Thyroid gland (tissue), 4 donors: ENCODE results near the gene RINT1. TPM values are rescaled to one million over a fixed set of nuclear protein-coding genes. Genes with fewer than 3 reads are reported as not detected.

ENCODE experiments used
- DNase-seq, 2 donors: peaks; one replicate each; pipeline ENCODE4 v3.0.0-alpha.2; 2019
- H3K27ac ChIP-seq, 3 donors: fragments of 200-600 bp; sonication (generic); 1 replicate in 2 of 3; 2 replicates in 1 of 3; pipeline ENCODE4 v1.5.1; 2016 to 2019; ENCODE audit warnings: mild to moderate bottlenecking in 1 of 3, moderate library complexity in 1 of 3
- H3K27me3 ChIP-seq: fragments of 200-600 bp; sonication (generic); one replicate; pipeline ENCODE4 v1.5.1; 2019
- H3K36me3 ChIP-seq, 2 donors: fragments of 200-600 bp; sonication (generic); one replicate each; pipeline ENCODE4 v1.5.1; 2016 to 2019
- H3K4me1 ChIP-seq, 2 donors: fragments of 200-600 bp; sonication (generic); one replicate each; pipeline ENCODE4 v1.5.1; 2017 to 2019
- H3K4me3 ChIP-seq, 3 donors: fragments of 200-600 bp; sonication (generic); replicated peaks in 1 of 3; 1 replicate in 2 of 3; 2 replicates in 1 of 3; pipeline ENCODE4 v1.5.1; 2016; ENCODE audit warnings: mild to moderate bottlenecking in 1 of 3
- H3K9me3 ChIP-seq: fragments of 200-600 bp; sonication (generic); one replicate; pipeline ENCODE4 v1.5.1; 2017
- POLR2A ChIP-seq, 2 donors: fragments of 450-650 bp; IDR thresholded peaks; one replicate each; pipeline ENCODE4 v1.6.1; 2017; ENCODE audit warnings: antibody characterized with exemption in 2 of 2, mild to moderate bottlenecking in 2 of 2, moderate library complexity in 1 of 2
- WGBS, 2 donors: methylation state at CpG; one replicate each; pipeline ENCODE4 v1.1.5; 2017; 5-methylcytosine and 5-hydroxymethylcytosine counted together
- intact Hi-C: fragments of 100-400 bp; cut with DNase I; formaldehyde crosslinking; loops from one replicate; pipeline ENCODE4 v1.15.1; 2023
- total RNA-seq, 4 donors: library from RNA; depleted of rRNA; stranded (reverse); fragments of >200 nt; gene quantifications; one replicate each; pipeline ENCODE4 v1.2.3, GENCODE V29; 2016
- TF ChIP-seq, protein P1 (sequence below), 6 experiments: fragments of 200-600 bp in 3 of 6; fragments of 450-650 bp in 3 of 6; sonication (generic) in 3 of 6; IDR thresholded peaks; one replicate each; pipeline ENCODE4 v1.5.1; 2016 to 2019; ENCODE audit warnings: antibody characterized with exemption in 6 of 6, mild to moderate bottlenecking in 2 of 6, inconsistent platforms in 1 of 6, moderate library complexity in 1 of 6

Gene RINT1
- total RNA-seq, 4 donors from 2014 or later: 15.5 to 22.3 (median 21.7) TPM

DNA sequence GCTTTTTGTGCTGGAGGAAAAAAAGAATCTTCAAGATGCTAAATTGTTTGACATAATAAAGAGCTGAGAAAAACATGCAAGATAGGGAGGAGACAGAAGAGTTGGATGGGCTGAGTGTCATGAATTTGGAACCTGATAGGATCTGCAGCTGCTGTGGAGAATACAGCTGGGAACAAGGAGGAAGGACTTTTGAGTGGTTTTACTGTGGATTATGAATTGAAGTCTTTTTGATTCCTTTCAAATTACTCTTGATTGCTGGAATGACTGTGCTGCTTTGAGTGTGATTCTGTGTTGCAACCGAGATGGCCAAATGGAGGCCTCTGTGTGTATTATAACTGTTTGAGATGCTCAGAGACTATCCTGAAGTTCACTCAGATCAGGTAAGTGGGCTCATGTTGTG, 45.2 kb downstream of the RINT1 start:
- Histone ChIP-seq H3K4me3 (no peak overlapping the region), H3K27ac (no peak overlapping the region), H3K27me3 (no peaks in the 10 kb centered on the region), H3K36me3 (no peaks in the 10 kb centered on the region), H3K9me3 (no peaks in the 10 kb centered on the region), H3K4me1 (peaks cover 5 to 8% of the 10 kb centered on the region in 2 donors)
- TF ChIP-seq POLR2A (IDR thresholded peaks at IDR 0.05): no peak
- TF ChIP-seq, protein P1, sequence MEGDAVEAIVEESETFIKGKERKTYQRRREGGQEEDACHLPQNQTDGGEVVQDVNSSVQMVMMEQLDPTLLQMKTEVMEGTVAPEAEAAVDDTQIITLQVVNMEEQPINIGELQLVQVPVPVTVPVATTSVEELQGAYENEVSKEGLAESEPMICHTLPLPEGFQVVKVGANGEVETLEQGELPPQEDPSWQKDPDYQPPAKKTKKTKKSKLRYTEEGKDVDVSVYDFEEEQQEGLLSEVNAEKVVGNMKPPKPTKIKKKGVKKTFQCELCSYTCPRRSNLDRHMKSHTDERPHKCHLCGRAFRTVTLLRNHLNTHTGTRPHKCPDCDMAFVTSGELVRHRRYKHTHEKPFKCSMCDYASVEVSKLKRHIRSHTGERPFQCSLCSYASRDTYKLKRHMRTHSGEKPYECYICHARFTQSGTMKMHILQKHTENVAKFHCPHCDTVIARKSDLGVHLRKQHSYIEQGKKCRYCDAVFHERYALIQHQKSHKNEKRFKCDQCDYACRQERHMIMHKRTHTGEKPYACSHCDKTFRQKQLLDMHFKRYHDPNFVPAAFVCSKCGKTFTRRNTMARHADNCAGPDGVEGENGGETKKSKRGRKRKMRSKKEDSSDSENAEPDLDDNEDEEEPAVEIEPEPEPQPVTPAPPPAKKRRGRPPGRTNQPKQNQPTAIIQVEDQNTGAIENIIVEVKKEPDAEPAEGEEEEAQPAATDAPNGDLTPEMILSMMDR (IDR thresholded peaks at IDR 0.05): no peak
- 76 to 96% methylated on average over 1 of the region's 1 CpG for WGBS, 2 donors
- DNase-seq: no peak
- intact Hi-C loops: no loop called here

DNA sequence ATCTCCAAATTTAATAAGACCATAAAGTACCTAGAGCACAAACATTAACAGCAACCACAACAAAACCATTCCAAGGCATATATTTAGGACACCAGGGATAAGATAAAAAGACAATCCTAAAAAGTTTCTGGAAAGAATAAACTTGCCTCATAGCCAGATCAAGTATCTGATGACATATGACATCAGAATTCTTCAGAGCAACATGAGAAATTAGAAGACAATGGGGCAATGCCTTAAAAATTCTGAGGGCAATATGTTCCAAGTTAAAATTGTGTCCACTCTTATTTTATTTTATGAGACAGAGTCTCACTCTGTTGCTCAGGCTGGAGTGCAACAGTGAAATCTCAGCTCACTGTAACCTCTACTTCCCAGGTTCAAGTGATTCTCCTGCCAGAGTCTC, 46.5 kb downstream of the RINT1 start:
- H3K27me3 ChIP-seq: no peaks in the 10 kb centered on the region
- TF ChIP-seq POLR2A (IDR thresholded peaks at IDR 0.05): no peak
- TF ChIP-seq, protein P1 (IDR thresholded peaks at IDR 0.05): no peak
- DNase-seq: no peak
- no peaks in the 10 kb centered on the region for H3K9me3 ChIP-seq
- intact Hi-C loops: no loop called here
- no peaks in the 10 kb centered on the region for H3K36me3 ChIP-seq
- H3K4me3 ChIP-seq: no peak overlapping the region
- no peak overlapping the region for H3K27ac ChIP-seq
- peaks cover 5 to 8% of the 10 kb centered on the region in 2 donors for H3K4me1 ChIP-seq

DNA sequence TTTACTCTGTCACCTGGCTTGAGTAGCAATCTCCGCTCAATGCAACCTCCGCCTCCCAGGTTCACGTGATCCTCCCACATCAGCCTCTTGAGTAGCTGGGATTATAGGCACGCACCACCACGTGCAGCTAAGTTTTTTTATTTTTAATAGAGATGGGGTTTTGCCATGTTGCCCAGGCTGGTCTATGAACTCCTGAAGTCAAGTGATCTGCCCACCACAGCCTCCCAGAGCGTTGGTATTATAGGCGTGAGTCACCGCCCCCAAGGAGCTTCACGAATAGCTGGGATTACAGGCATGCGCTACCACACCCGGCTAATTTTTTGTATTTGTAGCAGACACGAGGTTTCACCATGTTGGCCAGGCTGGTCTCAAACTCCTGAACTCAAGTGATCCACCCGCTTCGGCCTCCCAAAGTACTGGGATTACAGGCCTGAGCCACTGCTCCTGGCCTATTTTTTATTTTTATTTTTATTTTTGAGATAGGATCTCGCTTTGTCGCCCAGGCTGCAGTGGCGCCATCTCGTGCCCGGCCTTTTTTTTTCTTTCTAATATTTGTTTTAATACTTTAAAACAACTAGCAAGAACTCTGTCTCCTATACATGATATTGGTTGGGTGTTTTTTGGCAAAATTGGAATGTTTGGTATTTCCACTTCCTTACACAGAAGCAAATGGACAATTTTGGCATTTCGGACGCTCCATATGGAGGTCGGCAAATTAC, 48.2 kb downstream of the RINT1 start:
- intact Hi-C loops: no loop called here
- WGBS, 2 donors: 84 to 89% methylated on average over 22 of the region's 22 CpGs

DNA sequence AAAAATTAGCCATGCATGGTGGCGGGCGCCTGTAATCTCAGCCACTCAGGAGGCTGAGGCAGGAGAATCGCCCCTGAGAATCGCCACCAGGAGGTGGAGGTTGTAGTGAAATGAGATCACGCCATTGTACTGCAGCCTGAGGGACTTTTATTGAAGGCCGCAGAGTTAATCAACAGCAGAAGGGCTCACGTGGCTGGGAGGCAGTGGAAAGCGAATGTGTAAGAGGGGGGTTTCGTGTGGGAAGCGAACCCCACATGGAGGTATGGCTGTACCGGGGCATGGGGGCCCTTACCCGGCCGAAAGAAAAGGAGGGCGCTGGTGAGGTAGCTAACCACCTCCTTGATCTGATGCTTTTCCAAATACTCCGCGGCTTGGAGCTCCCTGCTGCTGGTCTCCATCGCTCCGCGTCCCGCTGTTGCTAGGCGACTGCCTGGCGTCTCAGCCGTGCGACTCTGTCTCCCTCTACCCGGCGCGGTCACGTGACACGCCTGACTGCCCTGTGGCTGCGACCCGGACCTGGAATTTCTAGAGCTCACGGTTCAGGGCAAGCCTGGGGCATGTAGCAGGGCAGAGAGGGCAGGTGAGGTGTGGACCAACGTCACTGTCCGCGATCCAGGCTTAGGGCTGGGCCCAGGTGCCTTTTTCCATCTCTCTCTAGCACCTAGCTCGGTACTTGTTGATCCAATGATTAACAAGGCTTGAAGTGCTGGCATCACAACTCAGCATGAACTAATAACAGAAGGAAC, 49.2 kb downstream of the RINT1 start, which contains the start of gene EFCAB10:
TSS of gene EFCAB10 (minus strand) at position 428 of the 746 bp plus-strand sequence. CDS start at position 398, 30 bp downstream.
- WGBS, 2 donors: 10 to 18% methylated on average over 21 to 36 of the region's 36 CpGs
- Histone ChIP-seq H3K36me3 (no peaks in the 10 kb centered on the region), H3K27ac (no peak within 1 kb of the TSS), H3K9me3 (no peaks in the 10 kb centered on the region), H3K4me3 (no peak within 1 kb of the TSS), H3K4me1 (peaks cover 5 to 8% of the 10 kb centered on the region in 2 donors), H3K27me3 (no peaks in the 10 kb centered on the region)
- intact Hi-C loops: no loop called here
- DNase-seq: peak; percentile 63 to 71
- no peak for TF ChIP-seq POLR2A (IDR thresholded peaks at IDR 0.05)
- TF ChIP-seq, protein P1 (IDR thresholded peaks at IDR 0.05): no peak

More for the DNA sequence above, 48.2 kb downstream of the RINT1 start:
- no peak overlapping the region for H3K27ac ChIP-seq
- peaks cover 5 to 8% of the 10 kb centered on the region in 2 donors for H3K4me1 ChIP-seq
- H3K9me3 ChIP-seq: no peaks in the 10 kb centered on the region
- H3K27me3 ChIP-seq: no peaks in the 10 kb centered on the region
- TF ChIP-seq, protein P1 (IDR thresholded peaks at IDR 0.05): no peak
- TF ChIP-seq POLR2A (IDR thresholded peaks at IDR 0.05): no peak
- H3K4me3 ChIP-seq: no peak overlapping the region
- H3K36me3 ChIP-seq: no peaks in the 10 kb centered on the region
- DNase-seq: no peak

DNA sequence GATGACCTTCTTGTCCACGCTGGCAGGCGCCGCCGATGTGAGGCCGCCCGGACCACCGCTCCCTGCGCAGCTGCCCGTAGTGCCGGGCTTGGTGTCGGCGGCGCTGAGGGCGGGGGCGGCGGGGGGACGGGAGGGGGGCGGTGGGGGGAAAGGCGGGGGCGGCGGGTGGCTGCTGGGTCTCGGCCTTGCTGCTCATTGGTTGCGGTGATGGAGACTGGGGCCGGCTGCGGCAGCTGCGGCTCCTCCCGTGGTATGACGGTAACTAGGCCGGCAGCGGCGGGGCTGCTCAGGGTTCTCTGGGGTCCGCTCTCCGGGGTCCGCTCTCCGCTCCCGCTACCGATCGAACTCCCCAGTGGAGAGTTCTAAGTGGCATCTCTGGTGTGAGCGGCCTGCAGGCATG, 51.1 kb downstream of the RINT1 start:
- intact Hi-C loops: no loop called here

More for the DNA sequence above, 51.1 kb downstream of the RINT1 start:
- Histone ChIP-seq H3K27me3 (no peaks in the 10 kb centered on the region), H3K4me3 (no peak overlapping the region), H3K9me3 (no peaks in the 10 kb centered on the region), H3K36me3 (no peaks in the 10 kb centered on the region), H3K4me1 (peaks cover 5 to 8% of the 10 kb centered on the region in 2 donors), H3K27ac (no peak overlapping the region)
- TF ChIP-seq POLR2A (IDR thresholded peaks at IDR 0.05): no peak
- TF ChIP-seq, protein P1 (IDR thresholded peaks at IDR 0.05): no peak
- no peak for DNase-seq
- 73 to 80% methylated on average over 14 to 16 of the region's 39 CpGs for WGBS, 2 donors
